Stomach smooth muscle (tissue), 2 donors: Measurements from ENCODE around the gene PSAPL1.

Experiments used
- H3K27ac ChIP-seq: one replicate; pipeline ENCODE4 v1.7.0; 2013; ENCODE audit warnings: mild to moderate bottlenecking, low read length, inconsistent platforms
- H3K27me3 ChIP-seq, 2 donors: one replicate each; pipeline ENCODE4 v1.7.0; 2013; ENCODE audit warnings: low read length in 2 of 2; ENCODE audit not compliant: insufficient read depth in 2 of 2, control insufficient read depth in 1 of 2
- H3K36me3 ChIP-seq, 2 donors: one replicate each; pipeline ENCODE4 v1.7.0; 2013; ENCODE audit warnings: low read length in 2 of 2; ENCODE audit not compliant: control insufficient read depth in 2 of 2, insufficient read depth in 2 of 2
- H3K4me1 ChIP-seq: one replicate; pipeline ENCODE4 v1.7.0; 2013; ENCODE audit warnings: low read length; ENCODE audit not compliant: control insufficient read depth, insufficient read depth
- H3K4me3 ChIP-seq, 2 donors: one replicate each; pipeline ENCODE4 v1.7.0; 2013; ENCODE audit warnings: low read length in 2 of 2
- H3K9ac ChIP-seq, 2 donors: one replicate each; pipeline ENCODE4 v1.7.0; 2013; ENCODE audit warnings: low read length in 2 of 2, mild to moderate bottlenecking in 1 of 2
- H3K9me3 ChIP-seq, 2 donors: one replicate each; pipeline ENCODE4 v1.7.0; 2013; ENCODE audit warnings: low read length in 2 of 2; ENCODE audit not compliant: control insufficient read depth in 2 of 2
- donor health status: healthy.
- donor health status: Pancreatic carcinoma.

The PSAPL1 gene

GRCh38 chr4:7431696-7432530 is 2.8 kb downstream of the PSAPL1 start:
- Histone ChIP-seq H3K4me1 (peaks cover 2% of the 10 kb centered on the region), H3K4me3 (no peak overlapping the region), H3K27ac (no peak overlapping the region), H3K9ac (no peak overlapping the region), H3K27me3 (peaks cover 0 to 2% of the 10 kb centered on the region in 2 donors), H3K36me3 (no peaks in the 10 kb centered on the region), H3K9me3 (no peaks in the 10 kb centered on the region)

GRCh38 chr4:7430965-7431695 is 3.6 kb downstream of the PSAPL1 start:
- Histone ChIP-seq H3K9ac (no peak overlapping the region), H3K9me3 (no peaks in the 10 kb centered on the region), H3K4me3 (no peak overlapping the region), H3K27ac (no peak overlapping the region), H3K36me3 (no peaks in the 10 kb centered on the region), H3K27me3 (peaks cover 0 to 2% of the 10 kb centered on the region in 2 donors), H3K4me1 (peaks cover 2% of the 10 kb centered on the region)

DNA sequence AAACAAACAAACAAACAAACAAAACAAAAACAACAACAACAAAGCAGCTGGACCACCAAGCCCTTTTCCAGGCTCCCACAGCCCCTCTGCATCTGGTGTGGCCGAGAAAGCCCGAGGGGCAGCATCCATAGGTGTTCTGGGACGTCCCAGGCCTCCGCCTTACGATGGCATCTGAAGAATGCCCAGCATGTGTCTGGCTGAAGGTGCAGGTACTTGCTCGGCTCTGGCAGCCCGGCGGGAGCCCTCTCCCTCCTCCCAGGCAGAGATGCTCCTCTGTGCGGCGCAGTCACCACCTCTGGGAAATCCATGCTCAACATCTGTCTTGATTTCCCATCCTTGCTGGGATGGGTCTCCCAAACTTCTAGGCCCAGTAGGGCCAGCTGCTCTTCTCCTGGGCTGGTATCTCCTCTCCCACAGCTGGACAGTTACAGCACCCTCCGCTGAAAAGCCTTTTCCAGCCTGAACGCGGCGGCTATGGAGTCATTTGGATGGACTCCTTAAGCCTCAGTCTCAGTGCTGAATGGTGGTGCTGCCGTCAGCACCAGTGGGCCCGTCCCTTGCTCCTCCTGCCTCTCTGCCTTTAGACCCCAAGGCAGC is 4.3 kb downstream of the PSAPL1 start:
- no peak overlapping the region for H3K4me3 ChIP-seq
- H3K9me3 ChIP-seq, result no peaks in the 10 kb centered on the region
- H3K27me3 ChIP-seq, result no peaks in the 10 kb centered on the region
- H3K4me1 ChIP-seq, result peaks cover 2% of the 10 kb centered on the region
- no peaks in the 10 kb centered on the region for H3K36me3 ChIP-seq
- H3K9ac ChIP-seq, result no peak overlapping the region
- no peak overlapping the region for H3K27ac ChIP-seq

DNA sequence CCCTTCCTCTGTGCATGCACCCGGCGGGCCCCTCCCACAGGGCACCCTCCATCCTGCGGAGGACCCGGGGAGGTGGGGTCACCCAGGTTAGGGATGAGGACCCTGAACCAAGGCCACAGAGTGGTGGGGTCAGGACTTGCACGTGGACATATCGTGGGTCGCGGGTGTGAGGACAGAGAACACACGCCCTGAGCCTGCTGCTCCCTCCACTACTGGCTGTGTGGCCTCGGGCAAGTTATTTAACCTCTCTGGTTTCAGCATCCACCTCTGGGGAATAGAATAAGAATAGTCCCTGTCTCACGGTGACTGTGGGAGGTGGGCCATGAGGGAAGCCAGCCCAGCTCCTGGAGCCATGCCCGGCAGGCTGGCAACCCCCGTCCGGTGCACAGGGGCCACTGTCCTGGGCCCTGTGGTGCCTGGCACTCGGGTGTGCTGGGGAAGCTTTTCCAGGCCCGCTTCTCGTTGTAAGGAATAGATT is 5.1 kb downstream of the PSAPL1 start:
- no peaks in the 10 kb centered on the region for H3K27me3 ChIP-seq
- no peak overlapping the region for H3K4me3 ChIP-seq
- no peaks in the 10 kb centered on the region for H3K36me3 ChIP-seq
- H3K9me3 ChIP-seq, result no peaks in the 10 kb centered on the region
- H3K9ac ChIP-seq, result no peak overlapping the region
- H3K27ac ChIP-seq, result no peak overlapping the region
- no peaks in the 10 kb centered on the region for H3K4me1 ChIP-seq

DNA sequence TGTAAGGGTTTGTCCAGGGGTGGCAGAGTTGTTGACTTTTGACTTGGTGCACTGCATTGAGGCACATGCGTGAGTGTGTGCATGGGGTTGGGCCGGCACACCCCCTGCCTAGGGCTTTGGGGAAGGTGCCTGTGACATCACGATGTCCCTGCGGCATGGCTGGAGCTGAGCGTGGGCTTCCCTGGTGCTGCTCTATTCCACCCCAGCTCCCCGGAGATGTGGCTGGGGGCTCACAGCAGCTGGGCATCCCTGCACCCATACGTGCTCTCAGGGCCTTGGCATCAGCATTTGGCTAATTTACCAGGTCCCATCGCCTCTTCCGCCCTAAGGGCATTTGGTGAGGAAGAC is 5.7 kb downstream of the PSAPL1 start:
- no peak overlapping the region for H3K9ac ChIP-seq
- H3K4me1 ChIP-seq, result no peaks in the 10 kb centered on the region
- H3K27ac ChIP-seq, result no peak overlapping the region
- H3K36me3 ChIP-seq, result no peaks in the 10 kb centered on the region
- no peaks in the 10 kb centered on the region for H3K27me3 ChIP-seq
- no peaks in the 10 kb centered on the region for H3K9me3 ChIP-seq
- no peak overlapping the region for H3K4me3 ChIP-seq

GRCh38 chr4:7428261-7429068 is 6.3 kb downstream of the PSAPL1 start:
- H3K27ac ChIP-seq, result no peak overlapping the region
- H3K9me3 ChIP-seq, result no peaks in the 10 kb centered on the region
- H3K9ac ChIP-seq, result no peak overlapping the region
- H3K27me3 ChIP-seq, result no peaks in the 10 kb centered on the region
- H3K4me3 ChIP-seq, result no peak overlapping the region
- H3K4me1 ChIP-seq, result no peaks in the 10 kb centered on the region
- no peaks in the 10 kb centered on the region for H3K36me3 ChIP-seq

DNA sequence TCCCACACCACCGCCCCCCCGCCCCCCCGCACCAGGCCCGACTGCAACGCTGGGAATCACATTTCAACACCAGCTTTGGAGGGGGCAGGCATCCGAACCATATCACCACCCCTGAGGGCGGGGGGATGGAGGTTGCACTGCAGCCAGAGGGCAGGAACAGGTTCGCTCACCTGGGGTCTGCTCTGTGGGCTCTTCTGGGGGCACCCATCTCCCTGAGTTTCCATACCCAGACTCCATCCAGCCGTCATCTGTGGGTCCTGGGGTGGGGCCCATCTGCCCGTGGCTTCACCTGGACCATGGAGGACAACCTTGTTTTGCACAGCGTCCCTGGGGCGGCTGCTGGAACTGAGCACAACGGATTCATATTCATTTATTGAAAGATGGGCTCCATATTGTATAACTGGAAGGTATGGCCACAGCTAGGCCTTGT is 6.9 kb downstream of the PSAPL1 start:
- Histone ChIP-seq H3K27ac (no peak overlapping the region), H3K9ac (no peak overlapping the region), H3K36me3 (no peaks in the 10 kb centered on the region), H3K4me1 (no peaks in the 10 kb centered on the region), H3K27me3 (no peaks in the 10 kb centered on the region), H3K4me3 (no peak overlapping the region), H3K9me3 (no peaks in the 10 kb centered on the region)

GRCh38 chr4:7427361-7427760 is 7.4 kb downstream of the PSAPL1 start:
- H3K9ac ChIP-seq, result no peak overlapping the region
- H3K9me3 ChIP-seq, result no peaks in the 10 kb centered on the region
- no peak overlapping the region for H3K27ac ChIP-seq
- no peak overlapping the region for H3K4me3 ChIP-seq
- no peaks in the 10 kb centered on the region for H3K36me3 ChIP-seq
- H3K27me3 ChIP-seq, result no peaks in the 10 kb centered on the region
- no peaks in the 10 kb centered on the region for H3K4me1 ChIP-seq

DNA sequence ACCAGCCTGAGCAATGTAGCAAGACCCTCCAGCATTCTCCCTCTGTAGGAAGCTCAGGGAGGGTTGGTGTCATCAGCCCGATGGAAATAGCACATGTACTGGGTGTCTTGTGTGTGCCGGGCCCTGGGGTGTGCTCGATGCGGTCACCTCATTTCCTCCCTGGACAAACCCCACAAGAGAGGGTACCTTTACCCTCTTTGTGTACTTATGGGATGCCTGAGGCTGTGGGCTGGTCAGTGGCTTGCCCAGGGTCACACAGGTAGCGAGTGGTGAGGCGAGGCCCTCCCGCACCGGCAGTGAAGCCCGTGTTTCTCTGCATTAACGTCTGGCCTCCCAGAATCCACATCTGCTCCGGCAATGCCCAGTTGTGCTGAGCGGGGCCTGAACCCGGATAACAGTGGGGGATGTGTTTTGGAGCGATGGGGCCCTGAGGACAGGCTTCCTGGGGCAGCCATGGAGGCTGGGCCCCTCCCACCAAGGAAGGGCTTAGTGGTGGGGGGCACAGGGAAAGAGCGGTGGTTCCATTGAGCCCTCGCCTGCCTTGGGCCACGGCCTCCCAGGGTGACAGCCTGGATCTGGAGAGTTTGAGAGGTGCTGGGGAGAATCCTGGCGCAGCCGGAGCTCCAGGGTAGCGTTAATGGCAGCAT is 8.1 kb downstream of the PSAPL1 start:
- Histone ChIP-seq H3K4me3 (no peak overlapping the region), H3K9me3 (no peaks in the 10 kb centered on the region), H3K27me3 (no peaks in the 10 kb centered on the region), H3K4me1 (no peaks in the 10 kb centered on the region), H3K36me3 (no peaks in the 10 kb centered on the region), H3K9ac (no peak overlapping the region), H3K27ac (no peak overlapping the region)
